Left forelimb (tissue), 1 donor: ENCODE measurements around the gene OBSCN.

Source experiments
- DNase-seq: peaks from one replicate; pipeline ENCODE4 v3.0.0-alpha.2; 2018; ENCODE audit warnings: low spot score

OBSCN gene

GRCh38 chr1:228289239-228289849, 81.5 kb downstream of the OBSCN start:
- DNase-seq: no peak

GRCh38 chr1:228289996-228290881, 82.4 kb downstream of the OBSCN start:
- DNase-seq: no peak

GRCh38 chr1:228291906-228292608, 84.2 kb downstream of the OBSCN start:
- no peak for DNase-seq

GRCh38 chr1:228292609-228292911, 84.7 kb downstream of the OBSCN start:
- no peak for DNase-seq

- DNase-seq: no peak
These were observed 85.5 kb downstream of the OBSCN start for GRCh38 chr1:228293393-228293792.

- DNase-seq: no peak
These were observed 86.1 kb downstream of the OBSCN start for GRCh38 chr1:228293816-228294500.

- DNase-seq: no peak
These were observed 86.9 kb downstream of the OBSCN start for GRCh38 chr1:228294717-228295116.

GRCh38 chr1:228295201-228295600, 87.4 kb downstream of the OBSCN start:
- no peak for DNase-seq

- DNase-seq: no peak
These were observed 88.1 kb downstream of the OBSCN start for GRCh38 chr1:228295981-228296380.

- DNase-seq: no peak
These were observed 89.4 kb downstream of the OBSCN start for GRCh38 chr1:228297242-228297641.

- no peak for DNase-seq
These were observed 90.0 kb downstream of the OBSCN start for GRCh38 chr1:228297822-228298221.

GRCh38 chr1:228298471-228298870, 90.6 kb downstream of the OBSCN start:
- DNase-seq: no peak

GRCh38 chr1:228299211-228299610, 91.4 kb downstream of the OBSCN start:
- DNase-seq: no peak

- DNase-seq: no peak
These were observed 92.1 kb downstream of the OBSCN start for GRCh38 chr1:228299901-228300300.

GRCh38 chr1:228302086-228302485, 94.2 kb downstream of the OBSCN start:
- no peak for DNase-seq

GRCh38 chr1:228303596-228303995, 95.8 kb downstream of the OBSCN start:
- DNase-seq: no peak

- DNase-seq: no peak
These were observed 96.4 kb downstream of the OBSCN start for GRCh38 chr1:228304225-228304624.

GRCh38 chr1:228304766-228305395, 97.0 kb downstream of the OBSCN start:
- no peak for DNase-seq

GRCh38 chr1:228305721-228306152, 97.9 kb downstream of the OBSCN start:
- peak; percentile 55 for DNase-seq

GRCh38 chr1:228306275-228307217, 98.7 kb downstream of the OBSCN start:
- peak; percentile 48 for DNase-seq
